Ishikawa (cell line): Measurements from ENCODE around the gene GPR153.

ENCODE experiments used
- CEBPB ChIP-seq: IDR thresholded peaks from 2 replicates; pipeline ENCODE4 v1.6.1; 2012
- CREB1 ChIP-seq: IDR thresholded peaks from 2 replicates; pipeline ENCODE4 v1.6.1; 2012; ENCODE audit warnings: low read depth
- EGR1 ChIP-seq: IDR thresholded peaks from 2 replicates; pipeline ENCODE4 v1.6.1; 2012
- EP300 ChIP-seq: IDR thresholded peaks from 2 replicates; pipeline ENCODE4 v1.6.1; 2012; ENCODE audit warnings: borderline replicate concordance
- FOXM1 ChIP-seq: IDR thresholded peaks from 2 replicates; pipeline ENCODE4 v1.6.1; 2012; ENCODE audit warnings: low read depth, borderline replicate concordance
- MAX ChIP-seq: IDR thresholded peaks from 2 replicates; pipeline ENCODE4 v1.6.1; 2012
- NFIC ChIP-seq: IDR thresholded peaks from 2 replicates; pipeline ENCODE4 v1.6.1; 2012
- RAD21 ChIP-seq: IDR thresholded peaks from 2 replicates; pipeline ENCODE4 v1.6.1; 2012; ENCODE audit warnings: low read depth
- REST ChIP-seq: IDR thresholded peaks from 2 replicates; pipeline ENCODE4 v1.6.1; 2012; ENCODE audit warnings: low read depth, mild to moderate bottlenecking
- TAF1 ChIP-seq: IDR thresholded peaks from 2 replicates; pipeline ENCODE4 v1.6.1; 2012; ENCODE audit warnings: low read depth, mild to moderate bottlenecking
- TCF12 ChIP-seq: IDR thresholded peaks from 2 replicates; pipeline ENCODE4 v1.6.1; 2012; ENCODE audit warnings: low read depth
- TEAD4 ChIP-seq: IDR thresholded peaks from 2 replicates; pipeline ENCODE4 v1.6.1; 2012
- USF1 ChIP-seq: IDR thresholded peaks from 2 replicates; pipeline ENCODE4 v1.6.1; 2012
- YY1 ChIP-seq: IDR thresholded peaks from 2 replicates; pipeline ENCODE4 v1.6.1; 2012; ENCODE audit warnings: low read depth
- ZBTB7A ChIP-seq: IDR thresholded peaks from 2 replicates; pipeline ENCODE4 v1.6.1; 2012; ENCODE audit warnings: low read depth

The GPR153 gene

GRCh38 chr1:6239950-6240768, 20.7 kb downstream of the GPR153 start:
- no peak for TF ChIP-seq ZBTB7A
- no peak for TF ChIP-seq CEBPB
- TF ChIP-seq NFIC, result no peak
- no peak for TF ChIP-seq TCF12
- no peak for TF ChIP-seq YY1
- no peak for TF ChIP-seq FOXM1
- no peak for TF ChIP-seq CREB1
- TF ChIP-seq TAF1, result no peak
- TF ChIP-seq EGR1, result no peak
- no peak for TF ChIP-seq TEAD4
- TF ChIP-seq RAD21, result no peak
- TF ChIP-seq MAX, result no peak
- TF ChIP-seq USF1, result no peak

- no peak for TF ChIP-seq TCF12
- no peak for TF ChIP-seq REST
- no peak for TF ChIP-seq TEAD4
- no peak for TF ChIP-seq EGR1
- TF ChIP-seq ZBTB7A, result no peak
- TF ChIP-seq YY1, result no peak
- no peak for TF ChIP-seq CEBPB
- TF ChIP-seq EP300, result no peak
- no peak for TF ChIP-seq CREB1
- no peak for TF ChIP-seq USF1
- no peak for TF ChIP-seq RAD21
- TF ChIP-seq TAF1, result no peak
- no peak for TF ChIP-seq FOXM1
- no peak for TF ChIP-seq NFIC
- TF ChIP-seq MAX, result no peak
Measured at GRCh38 chr1:6239213-6239752, 21.6 kb downstream of the GPR153 start.

- TF ChIP-seq NFIC (no peak), MAX (no peak), TEAD4 (no peak), YY1 (no peak), ZBTB7A (no peak)
Measured at GRCh38 chr1:6237093-6237492, 23.8 kb downstream of the GPR153 start.

- TF ChIP-seq EGR1, result peak; percentile 13; the same call in 1 of the 2 replicates
- TF ChIP-seq RAD21, result no peak
Measured at GRCh38 chr1:6235296-6235677, 25.6 kb downstream of the GPR153 start.

- TF ChIP-seq TCF12 (no peak), MAX (no peak), CREB1 (no peak), CEBPB (no peak), YY1 (no peak), NFIC (no peak), EP300 (no peak), EGR1 (no peak), FOXM1 (no peak), REST (no peak), ZBTB7A (no peak), USF1 (no peak), TEAD4 (no peak), RAD21 (no peak), TAF1 (no peak)
Measured at GRCh38 chr1:6234502-6235295, 26.2 kb downstream of the GPR153 start.
